SK-N-SH (cell line): ENCODE results near the gene GMPR. TPM values are rescaled to one million over a fixed set of nuclear protein-coding genes. Genes with fewer than 3 reads are reported as not detected.
"Not testable (repeated sequence)": the region's sequence is repeated elsewhere in the genome, so short reads cannot be mapped to it uniquely, and the experiment has no call there.

ENCODE experiments used
- CTCF ChIA-PET: fragments of 300-600, 350-600 bp; formaldehyde crosslinking; extraction: SDS; loops from one replicate; lab custom pipeline; 2021; lab: Yijun Ruan, JAX
- POLR2A ChIA-PET: fragments of 350-600 bp; sonication (Branson Sonifier 250); formaldehyde crosslinking; extraction: SDS; loops from one replicate; lab custom pipeline; 2020; ENCODE audit warnings: antibody characterized with exemption, inconsistent platforms; lab: Yijun Ruan, JAX
- DNase-seq: peaks from one replicate; pipeline ENCODE4 v3.0.0; 2012
- H2AFZ ChIP-seq: fragments of 200-600 bp; sonication (generic); 2 replicates; pipeline ENCODE4 v1.8.1; 2016; ENCODE audit warnings: antibody characterized with exemption, mild to moderate bottlenecking, low read depth
- H3F3A ChIP-seq: fragments of 200-600 bp; sonication (generic); replicated peaks from 2 replicates; pipeline ENCODE3; 2016; ENCODE audit warnings: antibody characterized with exemption, mild to moderate bottlenecking; ENCODE audit not compliant: insufficient read depth
- H3K27ac ChIP-seq, 2 experiments: fragments of 200-500 bp in 1 of 2; fragments of 200-600 bp in 1 of 2; sonication (Bioruptor generic) in 1 of 2; sonication (generic), shearing (Covaris generic) in 1 of 2; 2 replicates each; pipeline versions ENCODE4 v1.5.1 to v1.6.1; 2014 to 2016; ENCODE audit warnings: low read depth in 2 of 2, inconsistent platforms in 1 of 2, low read length in 1 of 2, mild to moderate bottlenecking in 1 of 2, mixed read lengths in 1 of 2
- H3K27me3 ChIP-seq: fragments of 200-600 bp; sonication (generic), shearing (Covaris generic); 2 replicates; pipeline ENCODE4 v1.6.1; 2016; ENCODE audit warnings: mixed run types; ENCODE audit not compliant: insufficient read depth
- H3K36me3 ChIP-seq, 2 experiments: fragments of 200-500 bp in 1 of 2; fragments of 200-600 bp in 1 of 2; sonication (Bioruptor generic) in 1 of 2; sonication (generic) in 1 of 2; replicated peaks in 1 of 2; 2 replicates each; pipeline versions ENCODE3 to v1.5.1; 2014 to 2016; ENCODE audit warnings: low read length in 1 of 2, mild to moderate bottlenecking in 1 of 2; ENCODE audit not compliant: insufficient read depth in 2 of 2, control insufficient read depth in 1 of 2
- H3K4me1 ChIP-seq, 2 experiments: fragments of 200-500 bp in 1 of 2; fragments of 200-600 bp in 1 of 2; sonication (Bioruptor generic) in 1 of 2; sonication (generic), shearing (Covaris generic) in 1 of 2; 2 replicates each; pipeline versions ENCODE4 v1.5.1 to v1.6.1; 2014 to 2016; ENCODE audit warnings: low read depth in 1 of 2, low read length in 1 of 2, mixed run types in 1 of 2; ENCODE audit not compliant: insufficient read depth in 2 of 2, control insufficient read depth in 1 of 2
- H3K4me2 ChIP-seq: fragments of 200-600 bp; sonication (generic), shearing (Covaris generic); 2 replicates; pipeline ENCODE4 v1.6.1; 2017; ENCODE audit warnings: mixed run types
- H3K4me3 ChIP-seq, 2 experiments: fragments of 200-500 bp in 1 of 2; fragments of 200-600 bp in 1 of 2; sonication (Bioruptor generic) in 1 of 2; sonication (generic), shearing (Covaris generic) in 1 of 2; 2 replicates each; pipeline versions ENCODE4 v1.5.1 to v1.8.1; 2014 to 2016; ENCODE audit warnings: low read depth in 2 of 2, inconsistent platforms in 1 of 2, low read length in 1 of 2, mild to moderate bottlenecking in 1 of 2, mixed read lengths in 1 of 2, moderate library complexity in 1 of 2
- H3K79me2 ChIP-seq: fragments of 200-600 bp; sonication (generic); 2 replicates; pipeline ENCODE4 v1.8.1; 2017; ENCODE audit warnings: mild to moderate bottlenecking; ENCODE audit not compliant: insufficient read depth
- H3K9ac ChIP-seq: fragments of 200-600 bp; sonication (generic); 2 replicates; pipeline ENCODE4 v1.6.1; 2017; ENCODE audit warnings: mixed run types
- H3K9me2 ChIP-seq: fragments of 200-600 bp; sonication (generic); 2 replicates; pipeline ENCODE4 v1.6.1; 2017; ENCODE audit warnings: mixed run types
- H3K9me3 ChIP-seq: fragments of 200-600 bp; sonication (generic); 2 replicates; pipeline ENCODE4 v1.6.1; 2017; ENCODE audit warnings: mixed run types, mild to moderate bottlenecking, moderate library complexity
- H4K20me1 ChIP-seq: fragments of 200-600 bp; sonication (generic); 2 replicates; pipeline ENCODE4 v1.6.1; 2017; ENCODE audit warnings: mild to moderate bottlenecking, mixed run types; ENCODE audit not compliant: insufficient read depth
- CHD2 ChIP-seq: fragments of 150-350 bp; IDR thresholded peaks from 2 replicates; pipeline ENCODE4 v1.6.1; 2018; ENCODE audit warnings: low read length; ENCODE audit not compliant: partially characterized antibody
- CTCF ChIP-seq: fragments of 200-600 bp; sonication (generic); IDR thresholded peaks from 2 replicates; pipeline ENCODE4 v1.6.1; 2017; ENCODE audit warnings: antibody characterized with exemption, mild to moderate bottlenecking, moderate library complexity
- ELF1 ChIP-seq: IDR thresholded peaks from 2 replicates; pipeline ENCODE4 v1.4.0; 2012
- EZH2phosphoT487 ChIP-seq: fragments of 200-600 bp; sonication (generic); IDR thresholded peaks from 2 replicates; pipeline ENCODE4 v1.6.1; 2017; ENCODE audit warnings: low read depth, mixed run types, mild to moderate bottlenecking, antibody characterized with exemption, moderate library complexity, borderline replicate concordance
- GATA2 ChIP-seq: sonication (generic); formaldehyde crosslinking; IDR thresholded peaks from 2 replicates; pipeline ENCODE4 v1.5.0; 2020; ENCODE audit warnings: mild to moderate bottlenecking, missing genetic modification reagents
- IRF3 ChIP-seq: fragments of 150-350 bp; IDR thresholded peaks from 2 replicates; pipeline ENCODE4 v1.6.1; 2016; ENCODE audit warnings: mild to moderate bottlenecking, low read depth, low read length
- MAX ChIP-seq: IDR thresholded peaks from 2 replicates; pipeline ENCODE4 v1.4.0; 2012; ENCODE audit warnings: low read depth
- NRF1 ChIP-seq: IDR thresholded peaks from 2 replicates; pipeline ENCODE4 v1.6.1; 2012; ENCODE audit warnings: low read depth, mild to moderate bottlenecking, low read length
- POLR2AphosphoS5 ChIP-seq: IDR thresholded peaks from 2 replicates; pipeline ENCODE4 v1.6.1; 2012; ENCODE audit warnings: low read depth, low read length
- RFX5 ChIP-seq: IDR thresholded peaks from 2 replicates; pipeline ENCODE4 v1.6.1; 2012; ENCODE audit warnings: mild to moderate bottlenecking, improper control_type of control experiment, low read length
- RXRA ChIP-seq: IDR thresholded peaks from 2 replicates; pipeline ENCODE4 v1.4.0; 2012; ENCODE audit warnings: low read depth, mild to moderate bottlenecking, borderline replicate concordance
- USF2 ChIP-seq: fragments of 150-350 bp; IDR thresholded peaks from 2 replicates; pipeline ENCODE4 v1.6.1; 2017; ENCODE audit warnings: antibody characterized with exemption, low read length, low read depth, borderline replicate concordance
- YY1 ChIP-seq: IDR thresholded peaks from 2 replicates; pipeline ENCODE4 v1.4.0; 2012; ENCODE audit warnings: low read depth, mild to moderate bottlenecking
- WGBS: methylation state at CpG from one replicate; pipeline ENCODE4 v1.1.6; 2017; ENCODE audit warnings: low lambda C conversion rate; 5-methylcytosine and 5-hydroxymethylcytosine counted together
- polyA plus RNA-seq, 3 experiments: library from polyadenylated mRNA; depleted of rRNA; stranded (reverse); fragments of >200 nt; gene quantifications; 2 replicates each; pipeline ENCODE4 v1.2.3, GENCODE V29; 2012
- TF ChIP-seq, protein P1 (sequence below): IDR thresholded peaks from 2 replicates; pipeline ENCODE4 v1.4.0; 2012; ENCODE audit warnings: low read depth, borderline replicate concordance
- TF ChIP-seq, protein P2 (sequence below): IDR thresholded peaks from 2 replicates; pipeline ENCODE4 v1.4.0; 2012; ENCODE audit warnings: low read depth, borderline replicate concordance

GMPR gene
- polyA plus RNA-seq, 1 of the 3 experiments (the other 2 are of a cell fraction) = 21.0 TPM

- no peak for TF ChIP-seq IRF3
These were observed 27.3 kb downstream of the GMPR start (continued) for GRCh38 chr6:16265351-16266341.

GRCh38 chr6:16267428-16268263 lies 29.3 kb downstream of the GMPR start:
- DNase-seq = no peak
- Histone ChIP-seq H3K36me3 (no peaks in the 10 kb centered on the region), H3K27me3 (no peaks in the 10 kb centered on the region), H3K9me3 (no peaks in the 10 kb centered on the region), H3K4me2 (no peak overlapping the region), H3K27ac (no peak overlapping the region), H2AFZ (no peak overlapping the region), H3K79me2 (no peaks in the 10 kb centered on the region), H3K9me2 (no peaks in the 10 kb centered on the region), H3K9ac (no peak overlapping the region), H4K20me1 (no peaks in the 10 kb centered on the region), H3K4me3 (no peak overlapping the region), H3F3A (peaks cover 6% of the 10 kb centered on the region), H3K4me1 (no peaks in the 10 kb centered on the region)
- WGBS = 92% methylated on average over 17 of the region's 23 CpGs
- no peak for TF ChIP-seq CTCF
- TF ChIP-seq, protein P1, sequence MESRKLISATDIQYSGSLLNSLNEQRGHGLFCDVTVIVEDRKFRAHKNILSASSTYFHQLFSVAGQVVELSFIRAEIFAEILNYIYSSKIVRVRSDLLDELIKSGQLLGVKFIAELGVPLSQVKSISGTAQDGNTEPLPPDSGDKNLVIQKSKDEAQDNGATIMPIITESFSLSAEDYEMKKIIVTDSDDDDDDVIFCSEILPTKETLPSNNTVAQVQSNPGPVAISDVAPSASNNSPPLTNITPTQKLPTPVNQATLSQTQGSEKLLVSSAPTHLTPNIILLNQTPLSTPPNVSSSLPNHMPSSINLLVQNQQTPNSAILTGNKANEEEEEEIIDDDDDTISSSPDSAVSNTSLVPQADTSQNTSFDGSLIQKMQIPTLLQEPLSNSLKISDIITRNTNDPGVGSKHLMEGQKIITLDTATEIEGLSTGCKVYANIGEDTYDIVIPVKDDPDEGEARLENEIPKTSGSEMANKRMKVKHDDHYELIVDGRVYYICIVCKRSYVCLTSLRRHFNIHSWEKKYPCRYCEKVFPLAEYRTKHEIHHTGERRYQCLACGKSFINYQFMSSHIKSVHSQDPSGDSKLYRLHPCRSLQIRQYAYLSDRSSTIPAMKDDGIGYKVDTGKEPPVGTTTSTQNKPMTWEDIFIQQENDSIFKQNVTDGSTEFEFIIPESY = no peak
- TF ChIP-seq CHD2 = no peak
- TF ChIP-seq RXRA = no peak
- TF ChIP-seq USF2 = no peak
- TF ChIP-seq YY1 = no peak
- no peak for TF ChIP-seq RFX5
- no peak for TF ChIP-seq NRF1
- TF ChIP-seq GATA2 (CRISPR knock-in tag) = no peak
- TF ChIP-seq MAX = no peak
- no peak for TF ChIP-seq EZH2phosphoT487
- TF ChIP-seq, protein P2, sequence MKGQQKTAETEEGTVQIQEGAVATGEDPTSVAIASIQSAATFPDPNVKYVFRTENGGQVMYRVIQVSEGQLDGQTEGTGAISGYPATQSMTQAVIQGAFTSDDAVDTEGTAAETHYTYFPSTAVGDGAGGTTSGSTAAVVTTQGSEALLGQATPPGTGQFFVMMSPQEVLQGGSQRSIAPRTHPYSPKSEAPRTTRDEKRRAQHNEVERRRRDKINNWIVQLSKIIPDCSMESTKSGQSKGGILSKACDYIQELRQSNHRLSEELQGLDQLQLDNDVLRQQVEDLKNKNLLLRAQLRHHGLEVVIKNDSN = no peak
- no peak for TF ChIP-seq POLR2AphosphoS5
- TF ChIP-seq ELF1 = no peak
- ChIA-PET CTCF (no interaction called here), POLR2A (no interaction called here)

- H3K9me3 ChIP-seq = not testable (repeated sequence)
- 90% methylated on average over 7 of the region's 7 CpGs for WGBS
These were observed 31.2 kb downstream of the GMPR start for GRCh38 chr6:16269442-16270070.

More at GRCh38 chr6:16269442-16270070, 31.2 kb downstream of the GMPR start:
- H3K9me2 ChIP-seq, H3K27me3 ChIP-seq, H3K27ac ChIP-seq, H3K36me3 ChIP-seq, POLR2A ChIA-PET, H3K4me3 ChIP-seq, H3K79me2 ChIP-seq, CTCF ChIA-PET, H2AFZ ChIP-seq, H3K4me1 ChIP-seq, H3K9ac ChIP-seq, H3K4me2 ChIP-seq, H4K20me1 ChIP-seq, DNase-seq: not testable (repeated sequence)
- H3F3A ChIP-seq = peaks cover 11% of the 10 kb centered on the region
